NCI-H2107 (cell line): Measurements from ENCODE around the gene HS3ST6.
"Not testable (repeated sequence)": the region's sequence is repeated elsewhere in the genome, so short reads cannot be mapped to it uniquely, and the experiment has no call there.

ENCODE experiments used
- DNase-seq: peaks from one replicate; lab custom pipeline; 2025; lab: John Stamatoyannopoulos, UW

HS3ST6 gene

GRCh38 chr16:1907226-1907860, 10.9 kb downstream of the HS3ST6 start:
- DNase-seq = no peak

GRCh38 chr16:1906846-1907165, 11.4 kb downstream of the HS3ST6 start:
- DNase-seq = no peak

GRCh38 chr16:1906055-1906845, 12.0 kb downstream of the HS3ST6 start:
- no peak for DNase-seq

- no peak for DNase-seq
Observed at GRCh38 chr16:1903845-1904840, 14.1 kb downstream of the HS3ST6 start.

GRCh38 chr16:1903220-1903574, 15.0 kb downstream of the HS3ST6 start:
- DNase-seq = no peak

- DNase-seq = no peak
Observed at GRCh38 chr16:1902547-1903219, 15.5 kb downstream of the HS3ST6 start.

GRCh38 chr16:1900452-1900774, 17.8 kb downstream of the HS3ST6 start:
- DNase-seq = no peak

- no peak for DNase-seq
Observed at GRCh38 chr16:1899641-1900451, 18.4 kb downstream of the HS3ST6 start.

GRCh38 chr16:1897692-1898091, 20.5 kb downstream of the HS3ST6 start:
- not testable (repeated sequence) for DNase-seq

- no peak for DNase-seq
Observed at GRCh38 chr16:1895949-1896675, 22.1 kb downstream of the HS3ST6 start.

- no peak for DNase-seq
Observed at GRCh38 chr16:1895068-1895467, 23.1 kb downstream of the HS3ST6 start.

GRCh38 chr16:1890708-1891050, 27.5 kb downstream of the HS3ST6 start:
- DNase-seq = peak; percentile 84

GRCh38 chr16:1890024-1890707, 28.0 kb downstream of the HS3ST6 start:
- no peak for DNase-seq

- DNase-seq = no peak
Observed at GRCh38 chr16:1887711-1888354, 30.4 kb downstream of the HS3ST6 start.

- no peak for DNase-seq
Observed at GRCh38 chr16:1884889-1885288, 33.3 kb downstream of the HS3ST6 start.

GRCh38 chr16:1884155-1884760, 34.0 kb downstream of the HS3ST6 start:
- no peak for DNase-seq

- not testable (repeated sequence) for DNase-seq
Observed at GRCh38 chr16:1881172-1881571, 37.0 kb downstream of the HS3ST6 start.

GRCh38 chr16:1879477-1879876, 38.7 kb downstream of the HS3ST6 start:
- no peak for DNase-seq

- DNase-seq = no peak
Observed at GRCh38 chr16:1878256-1878655, 40.0 kb downstream of the HS3ST6 start.
